ENCODE measurements around the gene INAFM1.

Gene INAFM1

DNA sequence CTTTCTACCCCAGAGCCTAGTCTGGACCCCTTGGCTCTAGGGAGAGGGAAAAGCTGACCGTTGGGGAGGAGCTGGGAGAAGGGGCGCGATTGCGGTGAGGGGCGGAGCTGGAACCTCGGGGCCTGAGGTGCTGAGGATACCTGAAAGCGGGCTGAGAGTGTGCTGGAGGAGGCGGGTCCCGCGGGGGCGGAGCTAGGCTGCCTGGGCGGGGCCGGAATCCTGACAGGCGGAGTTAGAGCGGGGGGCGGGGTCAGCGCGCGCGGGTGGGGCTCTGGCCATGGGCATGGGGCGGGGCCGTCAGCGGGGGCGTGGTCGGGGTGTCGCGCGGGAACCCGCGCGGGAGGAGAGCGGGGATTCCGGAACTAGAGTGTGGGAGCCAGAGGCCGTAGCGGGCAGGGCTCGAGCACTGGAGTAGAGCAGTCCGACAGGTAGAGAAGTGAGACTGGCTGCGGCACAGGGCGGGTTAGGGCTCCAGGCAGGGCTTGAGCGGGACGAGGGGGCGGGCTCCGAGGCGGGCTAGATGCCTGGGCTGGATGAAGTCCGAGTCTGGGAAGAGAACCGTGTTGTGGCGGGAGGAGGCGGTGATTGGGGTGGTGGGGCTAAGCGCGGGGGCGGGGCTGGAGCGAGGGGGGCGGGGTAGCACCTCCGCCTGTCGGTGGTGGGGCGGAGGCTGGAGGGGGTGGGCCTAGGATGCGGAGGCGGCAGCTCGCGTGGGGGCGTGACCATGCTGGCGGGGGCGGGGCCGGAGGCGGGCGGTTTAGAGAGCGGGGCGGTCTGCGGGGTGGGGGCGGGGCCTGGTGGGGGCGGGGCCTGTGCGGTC lies at the start of gene INAFM1:
TSS of gene INAFM1 (plus strand) at position 815 of the 820 bp plus-strand sequence. CDS start 35 bp downstream, outside the sequence.
- TF ChIP-seq, protein P1, sequence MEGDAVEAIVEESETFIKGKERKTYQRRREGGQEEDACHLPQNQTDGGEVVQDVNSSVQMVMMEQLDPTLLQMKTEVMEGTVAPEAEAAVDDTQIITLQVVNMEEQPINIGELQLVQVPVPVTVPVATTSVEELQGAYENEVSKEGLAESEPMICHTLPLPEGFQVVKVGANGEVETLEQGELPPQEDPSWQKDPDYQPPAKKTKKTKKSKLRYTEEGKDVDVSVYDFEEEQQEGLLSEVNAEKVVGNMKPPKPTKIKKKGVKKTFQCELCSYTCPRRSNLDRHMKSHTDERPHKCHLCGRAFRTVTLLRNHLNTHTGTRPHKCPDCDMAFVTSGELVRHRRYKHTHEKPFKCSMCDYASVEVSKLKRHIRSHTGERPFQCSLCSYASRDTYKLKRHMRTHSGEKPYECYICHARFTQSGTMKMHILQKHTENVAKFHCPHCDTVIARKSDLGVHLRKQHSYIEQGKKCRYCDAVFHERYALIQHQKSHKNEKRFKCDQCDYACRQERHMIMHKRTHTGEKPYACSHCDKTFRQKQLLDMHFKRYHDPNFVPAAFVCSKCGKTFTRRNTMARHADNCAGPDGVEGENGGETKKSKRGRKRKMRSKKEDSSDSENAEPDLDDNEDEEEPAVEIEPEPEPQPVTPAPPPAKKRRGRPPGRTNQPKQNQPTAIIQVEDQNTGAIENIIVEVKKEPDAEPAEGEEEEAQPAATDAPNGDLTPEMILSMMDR (IDR thresholded peaks at IDR 0.05; ENCODE audit: borderline replicate concordance, insufficient read depth, low read depth, low read length): no peak

DNA sequence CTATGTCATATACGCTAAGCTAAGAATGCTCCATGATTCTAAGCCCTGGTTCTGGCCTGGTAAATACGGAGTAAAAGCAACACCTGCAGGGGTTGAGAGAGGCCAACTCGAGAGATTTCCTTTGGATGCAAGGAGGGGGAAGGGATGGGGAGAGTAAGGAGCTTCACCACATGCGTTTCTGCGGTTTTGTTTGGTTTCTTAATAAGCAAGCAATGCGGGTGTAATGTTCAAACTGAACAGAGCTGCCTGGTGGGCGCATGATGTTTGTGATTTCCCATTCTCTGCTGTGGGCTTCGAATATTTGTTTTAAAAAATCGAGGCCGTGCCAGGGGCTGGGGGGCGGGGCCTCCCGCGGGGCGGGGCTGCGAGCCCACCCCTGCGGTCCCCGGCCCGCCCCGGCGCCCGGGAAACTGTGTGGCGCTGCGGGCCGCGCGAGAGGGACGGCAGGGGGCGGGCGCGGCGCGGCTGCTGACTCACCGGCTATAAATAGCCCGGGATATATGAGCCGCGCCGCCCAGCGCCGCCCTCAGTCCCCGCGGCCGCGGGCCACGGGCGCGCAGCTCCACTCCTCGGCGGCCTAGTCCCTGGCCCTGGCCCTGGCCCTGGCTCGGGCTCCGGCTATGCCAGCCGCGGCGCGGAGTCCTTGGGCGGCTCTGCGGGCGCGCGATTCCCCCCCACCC lies 48.8 kb upstream of the INAFM1 start:
- H3K4me3 ChIP-seq (ENCODE audit: low read depth, low read length): peak overlapping the region; percentile 70
- TF ChIP-seq, protein P1 (IDR thresholded peaks at IDR 0.05; ENCODE audit: borderline replicate concordance, insufficient read depth, low read depth, low read length): peak; percentile 17; the same call in 1 of the 2 replicates

More for the DNA sequence above, at the start of gene INAFM1:
- peak within 1 kb of the TSS; percentile 56 for H3K4me3 ChIP-seq (ENCODE audit: low read depth, low read length)

DNA sequence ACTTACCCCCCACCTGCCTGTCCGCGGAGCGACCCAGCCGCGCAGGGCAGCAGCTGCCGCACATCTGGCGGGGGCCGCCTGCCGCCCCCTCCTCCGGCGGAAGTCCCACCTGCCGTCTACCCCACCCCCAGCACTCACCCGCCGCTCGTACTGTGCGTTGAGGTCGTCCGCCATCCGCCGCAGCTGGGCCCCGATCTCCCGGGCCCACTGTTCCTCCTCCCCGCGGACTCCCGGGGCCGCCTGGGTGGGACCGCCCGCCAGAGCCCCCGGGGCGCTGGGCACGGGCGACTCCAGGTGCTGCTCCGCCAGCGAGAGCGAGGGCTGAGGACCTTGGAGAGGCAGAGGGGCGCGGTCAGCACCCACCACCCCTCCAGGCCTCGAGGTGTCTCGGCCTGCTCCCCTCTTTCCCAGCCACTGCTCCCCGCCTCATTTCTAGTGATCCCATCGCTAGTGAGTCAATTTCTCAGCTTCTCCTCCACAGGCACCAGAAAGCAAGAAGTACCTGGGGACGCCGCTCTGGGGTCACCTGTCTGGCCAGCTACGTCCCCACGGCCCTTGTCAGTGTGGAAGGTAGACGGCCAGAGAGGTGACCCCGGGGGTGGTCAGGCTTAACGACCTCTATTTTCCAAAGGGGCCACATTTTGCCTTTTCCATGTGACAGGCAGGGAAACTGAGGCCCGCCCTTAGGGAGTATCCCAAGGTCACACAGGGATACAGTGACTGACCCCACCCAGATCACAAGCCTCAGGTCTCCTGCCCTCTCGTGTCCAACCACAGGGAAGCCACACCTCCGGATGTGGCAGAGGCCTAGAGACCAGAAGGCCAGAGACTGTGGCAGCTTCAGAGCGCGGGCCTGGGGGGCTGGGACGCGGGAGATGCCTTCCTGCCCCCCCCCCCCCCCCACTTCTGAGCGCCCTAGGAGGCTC lies 48.0 kb upstream of the INAFM1 start:
- TF ChIP-seq, protein P1 (IDR thresholded peaks at IDR 0.05; ENCODE audit: borderline replicate concordance, insufficient read depth, low read depth, low read length): no peak
- H3K4me3 ChIP-seq (ENCODE audit: low read depth, low read length): peak overlapping the region; percentile 70

DNA sequence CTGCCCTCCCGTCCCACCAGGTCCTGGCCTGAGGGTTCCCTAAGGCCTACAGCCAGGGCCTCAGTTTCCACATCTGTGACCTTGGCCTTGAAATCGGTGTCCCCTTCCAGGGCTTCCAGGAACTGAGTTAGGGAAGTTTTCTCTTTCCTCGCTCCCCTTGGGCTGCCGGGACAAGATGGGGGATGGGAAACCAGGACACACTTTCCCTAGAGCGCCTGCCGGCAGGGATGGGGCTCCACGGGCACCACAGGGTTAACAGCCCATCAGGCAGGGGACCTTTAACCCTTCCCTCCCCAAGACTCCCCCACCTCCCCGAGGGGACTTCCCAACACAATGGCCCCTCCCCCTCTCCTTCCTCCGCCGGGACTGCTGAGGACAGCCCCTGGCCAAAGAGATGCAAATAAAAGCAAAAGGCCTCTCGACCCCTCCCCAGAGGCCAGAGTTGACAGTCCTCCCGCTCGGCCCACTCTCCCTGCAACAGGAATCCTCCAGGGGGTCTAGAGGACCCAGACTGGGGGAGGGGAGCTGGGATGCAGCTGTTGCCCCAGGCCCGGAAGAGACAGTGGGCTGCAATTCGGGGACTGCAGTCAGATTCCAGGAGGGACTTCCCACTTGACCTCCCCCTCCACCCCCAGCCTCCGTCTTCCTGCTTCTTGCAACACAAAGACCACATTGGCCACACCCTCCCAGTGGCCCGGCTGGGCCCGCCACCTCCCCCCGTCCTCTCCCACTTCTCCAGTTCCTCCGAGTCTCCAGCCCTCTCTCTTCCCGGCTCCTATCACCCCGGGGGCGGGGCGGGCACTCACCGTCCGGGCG lies 47.1 kb upstream of the INAFM1 start:
- TF ChIP-seq, protein P1 (IDR thresholded peaks at IDR 0.05; ENCODE audit: borderline replicate concordance, insufficient read depth, low read depth, low read length): no peak
- H3K4me3 ChIP-seq (ENCODE audit: low read depth, low read length): peak overlapping the region; percentile 70

DNA sequence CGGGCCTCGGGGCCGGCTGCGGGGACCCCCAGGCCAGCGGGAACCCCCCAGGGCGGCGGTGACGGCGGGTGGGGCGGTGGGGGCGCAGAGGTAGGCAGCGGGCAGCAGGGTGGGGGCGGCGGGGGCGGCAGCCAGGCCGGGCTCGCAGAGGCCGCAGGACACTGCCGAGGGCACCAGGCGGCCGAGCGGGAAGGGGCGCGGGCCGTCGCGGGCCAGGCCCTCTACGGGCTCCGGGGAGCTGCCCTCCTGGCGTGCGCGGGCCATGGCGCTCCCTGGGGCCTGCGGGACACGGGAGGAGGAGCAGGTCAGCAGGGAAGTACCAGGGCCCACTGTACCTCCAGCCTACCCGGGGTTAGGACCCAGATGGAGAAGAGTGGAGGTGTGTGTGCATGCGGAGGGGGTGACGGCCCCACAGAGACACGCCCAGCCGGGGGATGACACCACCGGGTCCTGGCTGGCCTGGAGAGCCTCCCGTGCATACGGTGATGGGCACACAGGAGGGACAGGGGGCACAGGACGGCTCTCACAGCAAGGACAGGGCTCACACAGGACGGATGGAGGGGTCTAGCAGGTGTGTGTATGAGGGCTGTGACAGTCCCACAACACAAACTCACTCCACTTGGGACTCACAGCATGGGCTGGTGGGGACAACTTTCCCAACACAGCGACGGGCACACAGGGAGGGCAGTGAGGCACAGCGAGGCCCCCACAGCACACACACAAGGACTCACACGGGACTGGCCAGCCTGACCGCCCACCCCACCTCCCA lies 46.3 kb upstream of the INAFM1 start:
- TF ChIP-seq, protein P1 (IDR thresholded peaks at IDR 0.05; ENCODE audit: borderline replicate concordance, insufficient read depth, low read depth, low read length): no peak
- peak overlapping the region; percentile 70 for H3K4me3 ChIP-seq (ENCODE audit: low read depth, low read length)
